ENCODE results near the gene PLPP7. TPM values are rescaled to one million over a fixed set of nuclear protein-coding genes. Genes with fewer than 3 reads are reported as not detected.
"Not testable (repeated sequence)": the region's sequence is repeated elsewhere in the genome, so short reads cannot be mapped to it uniquely, and the experiment has no call there.

PLPP7 gene
- total and polyA plus RNA-seq, 3 donors from 2014 or later = 8.6 to 29.9 (median 23.9) TPM

- H3K4me1 ChIP-seq = peaks cover 62% of the 10 kb centered on the region
- DNase-seq = peak; percentile 67
- intact Hi-C loops (cut with DNase I; ENCODE audit: low total_unique reads) = no loop called here
- no peaks in the 10 kb centered on the region for H3K9me3 ChIP-seq
- WGBS, 2 donors = 63 to 69% methylated on average over 21 to 26 of the region's 26 CpGs
- no peaks in the 10 kb centered on the region for H3K27me3 ChIP-seq
- peak overlapping the region in 1 of 2 donors; percentile 68 for H3K27ac ChIP-seq
- no peak overlapping the region for H3K4me3 ChIP-seq
- no peaks in the 10 kb centered on the region for H3K36me3 ChIP-seq (ENCODE audit: low read depth, missing control alignments)
- TF ChIP-seq, protein P1, sequence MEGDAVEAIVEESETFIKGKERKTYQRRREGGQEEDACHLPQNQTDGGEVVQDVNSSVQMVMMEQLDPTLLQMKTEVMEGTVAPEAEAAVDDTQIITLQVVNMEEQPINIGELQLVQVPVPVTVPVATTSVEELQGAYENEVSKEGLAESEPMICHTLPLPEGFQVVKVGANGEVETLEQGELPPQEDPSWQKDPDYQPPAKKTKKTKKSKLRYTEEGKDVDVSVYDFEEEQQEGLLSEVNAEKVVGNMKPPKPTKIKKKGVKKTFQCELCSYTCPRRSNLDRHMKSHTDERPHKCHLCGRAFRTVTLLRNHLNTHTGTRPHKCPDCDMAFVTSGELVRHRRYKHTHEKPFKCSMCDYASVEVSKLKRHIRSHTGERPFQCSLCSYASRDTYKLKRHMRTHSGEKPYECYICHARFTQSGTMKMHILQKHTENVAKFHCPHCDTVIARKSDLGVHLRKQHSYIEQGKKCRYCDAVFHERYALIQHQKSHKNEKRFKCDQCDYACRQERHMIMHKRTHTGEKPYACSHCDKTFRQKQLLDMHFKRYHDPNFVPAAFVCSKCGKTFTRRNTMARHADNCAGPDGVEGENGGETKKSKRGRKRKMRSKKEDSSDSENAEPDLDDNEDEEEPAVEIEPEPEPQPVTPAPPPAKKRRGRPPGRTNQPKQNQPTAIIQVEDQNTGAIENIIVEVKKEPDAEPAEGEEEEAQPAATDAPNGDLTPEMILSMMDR (IDR thresholded peaks at IDR 0.05) = no peak
- TF ChIP-seq POLR2A (IDR thresholded peaks at IDR 0.05) = no peak
Measured at GRCh38 chr9:131266266-131267229, 23.0 kb upstream of the PLPP7 start.

- Histone ChIP-seq H3K36me3 (ENCODE audit: low read depth, missing control alignments) (no peaks in the 10 kb centered on the region), H3K4me1 (peaks cover 73% of the 10 kb centered on the region), H3K27ac (peak overlapping the region; percentile 58 to 79), H3K9me3 (no peaks in the 10 kb centered on the region), H3K4me3 (no peak overlapping the region), H3K27me3 (no peaks in the 10 kb centered on the region)
- intact Hi-C loops (cut with DNase I; ENCODE audit: low total_unique reads) = no loop called here
- WGBS, 2 donors = 62 to 67% methylated on average over 20 of the region's 20 CpGs
- peak; percentile 89 for DNase-seq
- TF ChIP-seq POLR2A (IDR thresholded peaks at IDR 0.05) = no peak
- TF ChIP-seq, protein P1 (IDR thresholded peaks at IDR 0.05) = no peak
Measured at GRCh38 chr9:131270171-131271015, 19.1 kb upstream of the PLPP7 start.

DNA sequence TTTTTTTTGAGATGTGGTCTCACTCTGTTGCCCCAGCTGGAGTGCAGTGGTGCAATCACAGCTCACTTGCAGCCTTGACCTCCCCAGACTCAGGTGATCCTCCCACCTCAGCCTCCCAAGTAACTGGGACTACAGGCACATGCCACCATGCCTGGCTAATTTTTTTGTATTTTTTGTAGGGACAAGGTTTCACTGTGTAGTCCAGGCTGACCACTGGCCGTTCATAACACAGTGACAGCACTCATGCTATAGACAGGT is 18.6 kb upstream of the PLPP7 start:
- H3K9me3 ChIP-seq; H3K27me3 ChIP-seq; DNase-seq; intact Hi-C loops (cut with DNase I; ENCODE audit: low total_unique reads); H3K36me3 ChIP-seq (ENCODE audit: low read depth, missing control alignments); H3K4me3 ChIP-seq: not testable (repeated sequence)
- peak overlapping the region; percentile 58 to 62 for H3K27ac ChIP-seq
- H3K4me1 ChIP-seq = peaks cover 69% of the 10 kb centered on the region
- WGBS, 2 donors = 100% methylated on average over 1 of the region's 1 CpG; no CpG with 5 or more reads in 1 of the 2 donors

DNA sequence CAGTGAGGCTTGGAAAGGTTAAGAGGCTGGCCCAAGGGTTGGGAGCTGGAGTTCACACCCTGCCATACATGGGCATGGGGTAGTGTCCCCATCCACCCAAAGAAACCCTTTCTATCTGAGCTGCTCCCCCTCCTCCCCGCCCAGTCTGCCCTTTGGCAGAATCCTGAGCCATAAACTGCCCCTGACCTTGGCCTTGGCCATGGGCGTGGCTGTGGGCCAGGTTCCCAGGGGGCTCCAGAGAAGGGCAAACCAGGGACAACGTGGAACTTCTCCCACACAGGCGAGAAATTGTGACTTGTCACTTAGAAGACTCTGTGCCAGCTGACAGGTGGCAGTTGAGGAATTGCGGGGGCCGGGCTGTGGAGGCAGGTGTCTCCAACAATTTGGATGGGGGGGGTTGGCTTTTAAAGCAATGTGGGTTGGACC is 18.0 kb upstream of the PLPP7 start:
- TF ChIP-seq, protein P1 (IDR thresholded peaks at IDR 0.05) = no peak
- no peak for TF ChIP-seq POLR2A (IDR thresholded peaks at IDR 0.05)
- no peak for DNase-seq
- 43 to 55% methylated on average over 6 of the region's 6 CpGs for WGBS, 2 donors
- H3K27ac ChIP-seq = peak overlapping the region; percentile 58 to 62
- H3K4me3 ChIP-seq = no peak overlapping the region
- no peaks in the 10 kb centered on the region for H3K36me3 ChIP-seq (ENCODE audit: low read depth, missing control alignments)
- intact Hi-C loops (cut with DNase I; ENCODE audit: low total_unique reads) = no loop called here
- H3K27me3 ChIP-seq = no peaks in the 10 kb centered on the region
- H3K9me3 ChIP-seq = no peaks in the 10 kb centered on the region
- H3K4me1 ChIP-seq = peaks cover 64% of the 10 kb centered on the region

- H3K9me3 ChIP-seq = no peaks in the 10 kb centered on the region
- H3K27me3 ChIP-seq = no peaks in the 10 kb centered on the region
- intact Hi-C loops (cut with DNase I; ENCODE audit: low total_unique reads) = no loop called here
- no peak overlapping the region for H3K4me3 ChIP-seq
- no peaks in the 10 kb centered on the region for H3K36me3 ChIP-seq (ENCODE audit: low read depth, missing control alignments)
- DNase-seq = no peak
- peaks cover 57% of the 10 kb centered on the region for H3K4me1 ChIP-seq
- 82% methylated on average over 3 of the region's 3 CpGs for WGBS, 2 donors
- peak overlapping the region in 1 of 2 donors; percentile 92 for H3K27ac ChIP-seq
- no peak for TF ChIP-seq POLR2A (IDR thresholded peaks at IDR 0.05)
- TF ChIP-seq, protein P1 (IDR thresholded peaks at IDR 0.05) = no peak
Measured at GRCh38 chr9:131272212-131272611, 17.3 kb upstream of the PLPP7 start.
